ENCODE measurements around the gene NRBP1.

- TF ChIP-seq, protein P1, sequence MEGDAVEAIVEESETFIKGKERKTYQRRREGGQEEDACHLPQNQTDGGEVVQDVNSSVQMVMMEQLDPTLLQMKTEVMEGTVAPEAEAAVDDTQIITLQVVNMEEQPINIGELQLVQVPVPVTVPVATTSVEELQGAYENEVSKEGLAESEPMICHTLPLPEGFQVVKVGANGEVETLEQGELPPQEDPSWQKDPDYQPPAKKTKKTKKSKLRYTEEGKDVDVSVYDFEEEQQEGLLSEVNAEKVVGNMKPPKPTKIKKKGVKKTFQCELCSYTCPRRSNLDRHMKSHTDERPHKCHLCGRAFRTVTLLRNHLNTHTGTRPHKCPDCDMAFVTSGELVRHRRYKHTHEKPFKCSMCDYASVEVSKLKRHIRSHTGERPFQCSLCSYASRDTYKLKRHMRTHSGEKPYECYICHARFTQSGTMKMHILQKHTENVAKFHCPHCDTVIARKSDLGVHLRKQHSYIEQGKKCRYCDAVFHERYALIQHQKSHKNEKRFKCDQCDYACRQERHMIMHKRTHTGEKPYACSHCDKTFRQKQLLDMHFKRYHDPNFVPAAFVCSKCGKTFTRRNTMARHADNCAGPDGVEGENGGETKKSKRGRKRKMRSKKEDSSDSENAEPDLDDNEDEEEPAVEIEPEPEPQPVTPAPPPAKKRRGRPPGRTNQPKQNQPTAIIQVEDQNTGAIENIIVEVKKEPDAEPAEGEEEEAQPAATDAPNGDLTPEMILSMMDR (conservative IDR thresholded peaks at IDR 0.05; ENCODE audit: low read depth, low read length), result no peak
- no peak for TF ChIP-seq EZH2 (IDR thresholded peaks at IDR 0.05; ENCODE audit: low read length, unreplicated experiment)
- no peak for TF ChIP-seq EZH2phosphoT487 (IDR thresholded peaks at IDR 0.05; ENCODE audit: borderline replicate concordance, low read length)
These were observed 43.5 kb downstream of the NRBP1 start for GRCh38 chr2:27471961-27472360.

Measured in PC-3 (cell line).